Right cardiac atrium (tissue), 5 donors: ENCODE data around the gene CLMP. TPM values are rescaled to one million over a fixed set of nuclear protein-coding genes. Genes with fewer than 3 reads are reported as not detected.

ENCODE experiments used
- ATAC-seq, 2 donors: fragments of 200-7000 bp; cut with Tn5 transposase; one replicate each; pipeline versions ENCODE4 v1.8.0 to v1.9.1; 2020; ENCODE audit warnings: moderate library complexity in 2 of 2, mild to moderate bottlenecking in 1 of 2
- DNase-seq, 3 donors: peaks; one replicate each; pipeline ENCODE4 v3.0.0-alpha.2; 2020
- H3K27ac ChIP-seq: one replicate; pipeline ENCODE4 v1.5.1; 2013; ENCODE audit warnings: mild to moderate bottlenecking, low read length, control low read depth, moderate library complexity
- H3K27me3 ChIP-seq: one replicate; pipeline ENCODE4 v1.6.1; 2013; ENCODE audit not compliant: control insufficient read depth, insufficient read depth
- H3K4me1 ChIP-seq: one replicate; pipeline ENCODE4 v1.6.1; 2013; ENCODE audit warnings: low read length; ENCODE audit not compliant: control insufficient read depth, insufficient read depth
- H3K4me3 ChIP-seq: one replicate; pipeline ENCODE4 v1.5.1; 2013; ENCODE audit warnings: low read length, control low read depth
- H3K9me3 ChIP-seq: one replicate; pipeline ENCODE4 v1.6.1; 2013; ENCODE audit warnings: low read length; ENCODE audit not compliant: control insufficient read depth
- WGBS: extraction: QIAGEN DNeasy Blood & Tissue Kit; methylation state at CpG from one replicate; pipeline ENCODE4 v1.1.7; 2013; 5-methylcytosine and 5-hydroxymethylcytosine counted together
- intact Hi-C, 4 donors: fragments of 100-400 bp; cut with DNase I; formaldehyde crosslinking; loops; one replicate each; pipeline versions ENCODE4 v1.11.0 to v1.14.0; 2022 to 2023
- polyA plus RNA-seq: library from polyadenylated mRNA; stranded (reverse); fragments of 200-250 nt; gene quantifications from one replicate; pipeline ENCODE4 v1.2.3, GENCODE V29; 2013
- total RNA-seq, 4 donors: library from RNA; stranded (reverse); fragmentation: NEBNext Ultra II Directional; extraction: Animal tissue kit (Norgen Biotek cat#: 25700); gene quantifications; one replicate each; pipeline ENCODE4 v1.2.1, GENCODE V29; 2021
- donor health status: healthy with polysubstance abuse.
- donor health status: DM: no; HTN: yes; CAD: no.
- donor health status: DM: no; HTN: no; CAD: no.
- donor health status: DM: no; HTN: yes; CAD: no; lungs with severe emphysema.
- donor health status: DM: yes; HTN: yes; CAD: no.

The CLMP gene
- total and polyA plus RNA-seq, 5 donors, result 5.0 to 34.1 (median 18.9) TPM

GRCh38 chr11:123051634-123052033 is 143.4 kb downstream of the CLMP start:
- Histone ChIP-seq H3K27ac (no peak overlapping the region), H3K9me3 (no peaks in the 10 kb centered on the region), H3K4me3 (no peak overlapping the region), H3K4me1 (no peaks in the 10 kb centered on the region), H3K27me3 (no peaks in the 10 kb centered on the region)
- no peak for DNase-seq
- intact Hi-C loops, result loop anchor here in 2 of 4 donors (10.0 kb wide), 1 partner anchor 187 kb away; no protein-coding TSS in a partner anchor
- WGBS, result 98% methylated on average over 4 of the region's 4 CpGs
- ATAC-seq, result no peak

- Histone ChIP-seq H3K27me3 (no peaks in the 10 kb centered on the region), H3K27ac (no peak overlapping the region), H3K4me1 (no peaks in the 10 kb centered on the region), H3K4me3 (no peak overlapping the region), H3K9me3 (no peaks in the 10 kb centered on the region)
- 94% methylated on average over 9 of the region's 9 CpGs for WGBS
- no peak for DNase-seq
- ATAC-seq, result no peak
- intact Hi-C loops, result loop anchor here in 2 of 4 donors (10.0 kb wide), 1 partner anchor 186 kb away; no protein-coding TSS in a partner anchor
Measured at GRCh38 chr11:123051146-123051545, 143.9 kb downstream of the CLMP start.

- ATAC-seq (no peak), DNase-seq (no peak)
- Histone ChIP-seq H3K27ac (no peak overlapping the region), H3K4me3 (no peak overlapping the region), H3K27me3 (no peaks in the 10 kb centered on the region), H3K9me3 (no peaks in the 10 kb centered on the region), H3K4me1 (no peaks in the 10 kb centered on the region)
- intact Hi-C loops, result no loop called here
- WGBS, result 55% methylated on average over 3 of the region's 3 CpGs
Measured at GRCh38 chr11:123047947-123048293, 147.1 kb downstream of the CLMP start.

- no peaks in the 10 kb centered on the region for H3K9me3 ChIP-seq
- 66% methylated on average over 18 of the region's 18 CpGs for WGBS
- H3K4me3 ChIP-seq, result no peak overlapping the region
Measured at GRCh38 chr11:123047266-123047946, 147.6 kb downstream of the CLMP start.

GRCh38 chr11:123046473-123047259 is 148.4 kb downstream of the CLMP start:
- Histone ChIP-seq H3K27me3 (no peaks in the 10 kb centered on the region), H3K4me3 (no peak overlapping the region), H3K9me3 (no peaks in the 10 kb centered on the region), H3K4me1 (no peaks in the 10 kb centered on the region), H3K27ac (no peak overlapping the region)
- DNase-seq (no peak), ATAC-seq (no peak)
- intact Hi-C loops, result no loop called here
- WGBS, result 82% methylated on average over 5 of the region's 5 CpGs

More at GRCh38 chr11:123047266-123047946, 147.6 kb downstream of the CLMP start:
- intact Hi-C loops, result no loop called here
- ATAC-seq (peak; percentile 15 to 18), DNase-seq (no peak)
- Histone ChIP-seq H3K4me1 (no peaks in the 10 kb centered on the region), H3K27me3 (no peaks in the 10 kb centered on the region), H3K27ac (no peak overlapping the region)

- ATAC-seq (no peak), DNase-seq (no peak)
- Histone ChIP-seq H3K4me3 (no peak overlapping the region), H3K4me1 (peaks cover 2% of the 10 kb centered on the region), H3K27me3 (no peaks in the 10 kb centered on the region), H3K9me3 (no peaks in the 10 kb centered on the region), H3K27ac (no peak overlapping the region)
- intact Hi-C loops, result no loop called here
- WGBS, result 97% methylated on average over 1 of the region's 1 CpG
Measured at GRCh38 chr11:123045101-123045500, 149.9 kb downstream of the CLMP start.

GRCh38 chr11:123041185-123041584 is 153.9 kb downstream of the CLMP start:
- Histone ChIP-seq H3K4me1 (peaks cover 3% of the 10 kb centered on the region), H3K27me3 (no peaks in the 10 kb centered on the region), H3K4me3 (no peak overlapping the region), H3K27ac (no peak overlapping the region), H3K9me3 (no peaks in the 10 kb centered on the region)
- DNase-seq, result no peak
- no peak for ATAC-seq
- intact Hi-C loops, result no loop called here
- 95% methylated on average over 10 of the region's 10 CpGs for WGBS

- WGBS, result 29% methylated on average over 11 of the region's 11 CpGs
- H3K27ac ChIP-seq, result no peak overlapping the region
- ATAC-seq (peak; percentile 60 to 71), DNase-seq (peak in 2 of 3 donors; percentile 66)
- no peaks in the 10 kb centered on the region for H3K9me3 ChIP-seq
- no peaks in the 10 kb centered on the region for H3K27me3 ChIP-seq
- peaks cover 3% of the 10 kb centered on the region for H3K4me1 ChIP-seq
- intact Hi-C loops, result no loop called here
- H3K4me3 ChIP-seq, result no peak overlapping the region
Measured at GRCh38 chr11:123040111-123040432, 155.0 kb downstream of the CLMP start.

GRCh38 chr11:123035831-123036230 is 159.2 kb downstream of the CLMP start:
- ATAC-seq, result no peak

GRCh38 chr11:123034597-123034996 is 160.5 kb downstream of the CLMP start:
- Histone ChIP-seq H3K27ac (no peak overlapping the region), H3K4me1 (no peaks in the 10 kb centered on the region), H3K27me3 (no peaks in the 10 kb centered on the region), H3K9me3 (no peaks in the 10 kb centered on the region), H3K4me3 (no peak overlapping the region)
- WGBS, result 77% methylated on average over 6 of the region's 6 CpGs
- DNase-seq (no peak), ATAC-seq (no peak)
- intact Hi-C loops, result no loop called here

More at GRCh38 chr11:123035831-123036230, 159.2 kb downstream of the CLMP start:
- peaks cover 3% of the 10 kb centered on the region for H3K4me1 ChIP-seq
- intact Hi-C loops, result no loop called here
- no peak for DNase-seq
- H3K27ac ChIP-seq, result no peak overlapping the region
- H3K27me3 ChIP-seq, result no peaks in the 10 kb centered on the region
- H3K9me3 ChIP-seq, result no peaks in the 10 kb centered on the region
- no peak overlapping the region for H3K4me3 ChIP-seq
- 89% methylated on average over 10 of the region's 10 CpGs for WGBS

GRCh38 chr11:123033895-123034294 is 161.2 kb downstream of the CLMP start:
- 36% methylated on average over 10 of the region's 10 CpGs for WGBS
- intact Hi-C loops, result no loop called here
- Histone ChIP-seq H3K27me3 (no peaks in the 10 kb centered on the region), H3K27ac (no peak overlapping the region), H3K4me3 (no peak overlapping the region), H3K9me3 (no peaks in the 10 kb centered on the region), H3K4me1 (no peaks in the 10 kb centered on the region)
- DNase-seq (no peak), ATAC-seq (peak in 1 of 2 donors; percentile 49)
